A204.1 (cell line): Measurements from ENCODE around the gene TMEM18.

Source experiments
- FAIRE-seq: peaks from 2 replicates; lab custom pipeline; 2012; peaks lifted over from hg19 to GRCh38; lab: Jason Lieb, UNC

Gene TMEM18

DNA sequence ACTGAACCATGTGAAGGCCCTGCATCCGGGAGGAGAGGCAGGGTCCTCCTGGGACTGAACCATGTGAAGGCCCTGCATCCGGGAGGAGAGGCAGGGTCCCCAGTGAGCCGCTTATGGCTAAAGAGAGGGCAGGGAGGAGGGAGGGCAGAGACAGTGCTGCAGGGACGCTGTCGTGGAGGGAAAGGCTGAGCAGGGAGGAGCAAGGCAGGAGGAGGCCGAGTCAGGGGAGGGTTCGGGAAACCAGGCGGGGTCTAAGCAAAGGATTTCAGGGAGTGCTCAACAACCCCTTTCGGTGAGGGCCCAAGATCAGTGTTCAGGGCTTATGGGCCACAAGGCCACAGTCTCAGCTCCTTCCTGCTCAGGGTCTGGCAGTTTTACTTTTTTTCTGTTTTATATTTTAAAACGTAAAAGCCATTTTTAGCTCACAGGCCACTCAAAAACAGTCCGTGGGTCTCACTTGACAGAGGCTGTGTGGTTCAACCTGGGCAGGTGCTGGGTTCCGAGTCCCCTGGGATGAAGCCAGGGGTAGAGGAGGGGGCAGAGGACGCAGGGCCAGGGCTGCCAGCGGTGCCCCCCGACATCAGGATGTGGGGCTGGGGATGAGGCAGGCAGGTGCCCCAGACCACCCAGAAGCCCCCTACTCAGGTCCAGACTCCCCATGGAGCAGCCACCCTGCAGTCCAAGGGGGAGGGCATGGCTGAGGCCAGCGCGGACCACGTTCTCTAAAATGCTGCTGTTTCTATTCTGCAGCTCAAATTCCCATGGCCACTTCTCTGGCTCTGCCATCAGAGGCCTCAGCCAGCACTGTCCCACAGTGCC is 5.2 kb downstream of the TMEM18 start:
- no peak for FAIRE-seq

DNA sequence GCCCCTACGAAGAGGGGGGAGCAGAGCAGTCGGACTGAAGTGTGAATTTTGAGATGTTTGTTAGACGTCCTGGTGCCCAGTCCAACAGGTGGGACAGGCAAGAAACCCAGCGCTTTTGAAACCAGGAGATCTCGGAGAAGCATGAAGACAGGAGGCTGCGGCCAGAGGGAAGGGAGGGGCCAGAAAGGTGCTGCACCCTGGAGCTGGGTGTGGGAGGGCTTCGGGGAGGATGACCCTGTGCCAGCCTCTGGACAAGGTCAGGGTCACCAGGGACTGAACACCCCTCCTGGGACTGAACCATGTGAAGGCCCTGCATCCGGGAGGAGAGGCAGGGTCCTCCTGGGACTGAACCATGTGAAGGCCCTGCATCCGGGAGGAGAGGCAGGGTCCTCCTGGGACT is 6.1 kb downstream of the TMEM18 start:
- FAIRE-seq = no peak

GRCh38 chr2:670637-671036 is 6.6 kb downstream of the TMEM18 start:
- FAIRE-seq = no peak

- FAIRE-seq = no peak
Observed at GRCh38 chr2:669323-669722, 7.9 kb downstream of the TMEM18 start.

DNA sequence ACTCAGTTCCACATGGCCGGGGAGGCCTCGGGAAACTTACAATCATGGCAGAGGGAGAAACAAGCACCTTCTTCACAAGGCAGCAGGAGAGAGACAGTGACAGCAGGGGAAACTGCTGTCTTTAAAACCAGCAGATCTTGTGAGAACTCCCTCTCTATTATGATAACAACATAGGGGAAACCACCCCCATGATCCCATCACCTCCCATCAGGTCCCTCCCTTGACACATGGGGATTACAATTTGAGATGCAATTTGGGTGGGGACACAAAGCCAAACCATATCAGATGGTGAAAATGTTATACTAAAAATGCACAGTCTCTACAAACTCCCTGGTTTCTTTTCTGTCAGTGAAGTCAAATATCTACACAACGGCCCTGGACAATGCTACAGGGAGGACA is 9.2 kb downstream of the TMEM18 start:
- no peak for FAIRE-seq

DNA sequence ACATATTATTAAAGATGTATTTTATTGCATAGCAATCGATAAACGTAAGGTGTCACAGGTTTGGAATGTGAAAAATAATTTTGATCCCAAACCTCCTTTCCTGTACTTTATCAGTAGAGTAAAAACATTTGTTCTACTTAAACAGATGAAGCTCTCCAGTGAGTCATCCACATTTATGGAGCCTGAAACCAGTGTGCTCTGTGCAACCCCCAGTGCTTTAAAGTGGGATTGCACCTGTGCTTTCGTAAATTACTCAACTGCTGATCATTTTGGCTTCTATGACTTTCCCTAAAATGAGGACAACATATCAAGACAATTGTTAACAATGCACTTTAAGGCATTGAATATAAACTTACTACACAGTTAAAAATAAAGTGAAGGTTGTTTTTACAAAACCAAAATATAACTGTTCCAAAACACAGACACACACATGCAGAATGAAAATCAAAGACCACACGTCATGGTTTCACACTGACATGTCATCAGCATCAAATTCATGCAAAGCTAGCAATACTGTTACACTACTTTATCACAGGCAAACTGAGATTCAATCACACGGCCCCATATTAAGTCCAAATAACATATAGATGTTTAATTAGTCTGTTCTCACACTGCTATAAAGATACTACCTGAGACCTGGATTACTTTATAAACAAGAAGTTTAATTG is 9.7 kb downstream of the TMEM18 start:
- FAIRE-seq = no peak

DNA sequence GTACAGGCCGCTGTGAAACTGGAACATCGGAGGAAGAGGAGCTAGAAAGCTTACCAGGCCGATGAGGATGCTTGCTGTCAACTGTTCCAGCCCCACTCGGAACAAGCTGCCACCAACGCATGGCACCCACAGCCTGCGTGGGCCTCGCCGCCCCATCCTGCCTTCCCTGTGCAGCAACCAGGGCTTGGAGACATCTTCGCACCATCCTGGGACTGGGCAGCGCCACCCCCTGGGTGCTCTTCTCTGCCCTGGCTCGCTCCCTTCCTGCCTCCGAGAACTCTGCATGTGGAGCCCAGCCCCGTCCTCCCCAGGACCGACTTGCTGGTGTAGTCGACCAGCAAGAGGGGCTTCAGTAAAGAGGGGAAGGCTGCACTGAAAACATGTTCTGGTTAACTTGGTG is 10.8 kb downstream of the TMEM18 start:
- no peak for FAIRE-seq

GRCh38 chr2:665340-666073 is 11.7 kb downstream of the TMEM18 start:
- FAIRE-seq = no peak

DNA sequence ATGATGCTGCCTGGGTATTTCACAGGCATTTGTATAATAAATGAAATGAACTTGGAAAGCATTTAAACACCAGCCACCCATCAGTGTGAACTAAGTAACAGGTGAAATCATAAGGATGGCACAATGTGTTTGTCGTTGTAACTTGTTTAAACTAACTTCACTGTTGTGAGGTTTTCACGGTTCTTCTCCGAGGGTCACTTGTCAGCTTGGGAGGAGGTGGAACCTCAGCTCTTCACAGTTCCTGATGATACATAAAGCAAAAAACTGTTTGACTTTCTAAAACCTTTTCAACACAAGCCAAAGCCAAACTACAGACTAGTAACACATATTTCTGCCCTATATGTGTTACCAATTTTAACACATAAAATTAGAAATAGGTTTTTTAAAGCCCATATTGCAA is 13.1 kb downstream of the TMEM18 start:
- no peak for FAIRE-seq

- FAIRE-seq = no peak
Observed at GRCh38 chr2:663221-663620, 14.0 kb downstream of the TMEM18 start.

DNA sequence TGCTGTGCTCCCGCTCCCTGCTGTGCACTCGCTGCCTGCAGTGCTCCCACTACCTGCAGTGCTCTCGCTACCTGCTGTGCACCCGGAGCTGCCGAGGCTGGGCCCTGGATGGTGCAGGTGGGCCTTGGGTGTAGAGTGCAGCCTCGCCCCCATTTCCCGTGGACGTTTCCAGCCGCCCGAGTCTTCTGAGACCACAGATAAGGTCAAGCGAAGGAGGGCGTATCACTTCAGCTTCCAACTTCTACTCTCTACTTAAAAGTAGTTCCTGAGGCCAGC is 15.9 kb downstream of the TMEM18 start:
- no peak for FAIRE-seq

DNA sequence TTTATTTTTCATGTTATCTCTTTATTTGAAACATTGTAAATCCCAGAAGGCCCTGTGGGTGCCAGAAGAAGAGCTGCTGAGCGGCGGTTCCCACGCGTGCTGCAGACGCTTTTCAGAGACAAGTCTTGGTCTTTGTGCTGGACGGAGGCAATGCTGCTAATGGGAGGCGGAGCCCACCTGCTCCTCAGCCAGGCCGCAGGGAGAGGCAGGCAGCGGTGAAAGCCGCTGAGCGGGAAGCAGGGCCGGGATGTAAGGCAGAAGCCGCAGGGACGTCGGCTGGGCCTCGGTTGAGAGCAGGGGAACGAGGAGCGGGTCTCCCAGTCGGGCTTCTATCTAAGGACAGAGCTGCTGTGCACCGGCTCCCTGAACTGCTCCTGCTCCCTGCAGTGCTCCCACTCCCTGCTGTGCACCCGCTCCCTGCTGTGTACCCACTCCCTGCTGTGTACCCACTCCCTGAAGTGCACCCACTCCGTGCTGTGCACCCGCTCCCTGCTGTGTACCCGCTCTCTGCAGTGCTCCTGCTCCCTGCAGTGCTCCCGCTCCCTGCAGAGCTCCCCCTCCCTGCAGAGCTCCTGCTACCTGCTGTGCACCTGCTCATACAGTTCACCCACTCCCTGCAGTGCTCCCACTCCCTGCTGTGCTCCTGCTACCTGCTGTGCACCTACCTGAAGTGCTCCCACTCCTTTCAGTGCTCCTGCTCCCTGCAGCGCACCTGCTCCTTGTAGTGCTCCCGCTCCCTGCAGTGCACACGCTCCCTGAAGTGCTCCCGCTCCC is 16.4 kb downstream of the TMEM18 start:
- FAIRE-seq = no peak

GRCh38 chr2:660029-660428 is 17.2 kb downstream of the TMEM18 start:
- no peak for FAIRE-seq

GRCh38 chr2:658426-658825 is 18.8 kb downstream of the TMEM18 start:
- no peak for FAIRE-seq

GRCh38 chr2:657766-658165 is 19.4 kb downstream of the TMEM18 start:
- no peak for FAIRE-seq

DNA sequence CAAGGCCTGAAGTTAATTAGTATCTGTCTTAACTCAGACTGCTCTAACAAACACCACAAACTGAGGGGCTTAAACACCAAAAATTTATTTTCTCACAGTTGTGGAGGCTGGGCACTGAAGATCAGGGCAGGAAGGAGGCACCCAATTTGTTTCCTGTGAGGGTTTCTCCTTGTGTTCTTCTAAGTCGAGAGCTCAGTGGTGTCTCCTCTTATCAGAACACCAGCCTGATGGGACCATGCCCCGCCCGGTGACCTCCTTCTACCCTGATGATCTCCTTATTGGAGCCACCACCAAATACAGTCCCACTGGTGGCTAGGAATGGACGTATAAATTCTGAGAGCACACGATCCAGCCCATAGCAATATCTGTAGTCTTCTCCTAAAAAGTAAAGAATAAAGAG is 20.5 kb downstream of the TMEM18 start:
- no peak for FAIRE-seq

- FAIRE-seq = no peak
Observed at GRCh38 chr2:655626-656025, 21.6 kb downstream of the TMEM18 start.

DNA sequence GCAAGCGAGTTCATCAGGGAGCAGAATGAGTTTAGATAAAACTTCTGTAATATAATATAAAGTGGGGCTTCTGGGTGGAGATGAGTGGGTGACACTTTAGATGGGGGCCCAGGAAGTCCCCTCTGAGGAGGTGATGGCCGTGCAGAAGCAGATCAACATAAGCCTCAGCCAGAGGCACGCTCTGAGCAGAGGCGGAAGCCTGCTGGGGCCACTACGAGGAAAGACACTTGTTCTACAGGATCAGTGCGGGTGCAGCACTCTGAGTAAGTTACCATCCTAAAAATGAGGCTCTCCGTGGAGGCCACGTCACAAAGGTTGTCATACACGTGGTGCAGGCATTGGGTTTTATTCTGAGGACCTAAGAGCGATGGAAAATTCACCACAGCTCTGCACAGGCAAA is 22.3 kb downstream of the TMEM18 start:
- no peak for FAIRE-seq

GRCh38 chr2:653645-654425 is 23.4 kb downstream of the TMEM18 start:
- no peak for FAIRE-seq

GRCh38 chr2:652881-653480 is 24.2 kb downstream of the TMEM18 start:
- FAIRE-seq = no peak

DNA sequence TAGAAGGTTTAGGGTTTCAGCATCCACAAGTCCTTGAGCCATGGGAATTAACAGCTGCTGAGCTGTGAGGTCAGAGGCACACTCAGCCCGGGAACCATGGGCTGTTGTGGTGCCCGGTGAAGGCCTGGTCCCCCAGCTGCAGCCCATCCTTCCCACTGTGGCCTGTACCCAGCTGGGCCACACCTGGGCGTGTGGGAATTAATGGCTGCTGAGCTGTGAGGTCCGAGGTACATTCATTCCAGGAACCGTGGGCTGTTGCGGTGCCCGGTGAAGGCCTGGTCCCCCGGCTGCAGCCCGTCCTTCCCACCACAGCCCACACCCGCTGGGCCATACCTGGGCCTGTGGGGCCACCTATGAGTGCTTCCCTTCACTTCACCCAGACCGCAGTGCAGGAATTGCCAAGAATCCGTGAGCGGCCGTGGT is 25.2 kb downstream of the TMEM18 start:
- no peak for FAIRE-seq
